Sigmoid colon (tissue), 7 donors: ENCODE data around the gene PHKB. TPM values are rescaled to one million over a fixed set of nuclear protein-coding genes. Genes with fewer than 3 reads are reported as not detected.

Experiments used
- DNase-seq: peaks from one replicate; pipeline ENCODE4 v3.0.0-alpha.2; 2019
- H3K27ac ChIP-seq, 4 donors: fragments of 200-600 bp; sonication (generic); one replicate each; pipeline ENCODE4 v1.5.1; 2016 to 2019; ENCODE audit warnings: mild to moderate bottlenecking in 1 of 4
- H3K27me3 ChIP-seq, 3 donors: fragments of 200-600 bp; sonication (generic); one replicate each; pipeline ENCODE4 v1.5.1; 2019; ENCODE audit warnings: mild to moderate bottlenecking in 1 of 3
- H3K36me3 ChIP-seq, 4 donors: fragments of 200-600 bp; sonication (generic); one replicate each; pipeline ENCODE4 v1.5.1; 2016 to 2019
- H3K4me1 ChIP-seq, 4 donors: fragments of 200-600 bp; sonication (generic); one replicate each; pipeline ENCODE4 v1.5.1; 2017 to 2019
- H3K4me3 ChIP-seq, 4 donors: fragments of 200-600 bp; sonication (generic); one replicate each; pipeline ENCODE4 v1.5.1; 2017 to 2019; ENCODE audit warnings: mild to moderate bottlenecking in 2 of 4, moderate library complexity in 1 of 4
- H3K9me3 ChIP-seq, 4 donors: fragments of 200-600 bp in 3 of 4; sonication (generic) in 3 of 4; one replicate each; pipeline versions ENCODE4 v1.5.1 to v1.6.1; 2013 to 2019
- EP300 ChIP-seq, 4 donors: sonication (generic); formaldehyde crosslinking; IDR thresholded peaks; one replicate each; pipeline ENCODE4 v1.6.1; 2017; ENCODE audit warnings: antibody characterized with exemption in 4 of 4
- POLR2A ChIP-seq, 2 donors: fragments of 450-650 bp; IDR thresholded peaks; one replicate each; pipeline ENCODE4 v1.6.1; 2016; ENCODE audit warnings: antibody characterized with exemption in 2 of 2, mild to moderate bottlenecking in 2 of 2, moderate library complexity in 2 of 2
- POLR2AphosphoS5 ChIP-seq, 4 donors: sonication (generic); formaldehyde crosslinking; IDR thresholded peaks; one replicate each; pipeline ENCODE4 v1.6.1; 2017; ENCODE audit warnings: antibody characterized with exemption in 4 of 4
- WGBS, 2 donors: extraction: QIAGEN DNeasy Blood & Tissue Kit; methylation state at CpG; one replicate each; pipeline ENCODE4 v1.1.7; 2013; 5-methylcytosine and 5-hydroxymethylcytosine counted together
- intact Hi-C: fragments of 100-400 bp; cut with DNase I; formaldehyde crosslinking; loops from one replicate; pipeline ENCODE4 v1.15.1; 2023
- polyA plus RNA-seq, 3 donors: library from polyadenylated mRNA; stranded (reverse); fragments of 200-250 nt; gene quantifications; one replicate each; pipeline ENCODE4 v1.2.3, GENCODE V29; 2013
- total RNA-seq, 4 donors: library from RNA; depleted of rRNA; stranded (reverse); fragments of >200 nt; gene quantifications; one replicate each; pipeline ENCODE4 v1.1.0, GENCODE V29; 2016
- TF ChIP-seq, protein P1 (sequence below), 4 experiments: fragments of 450-650 bp in 3 of 4; fragments of 200-600 bp in 1 of 4; IDR thresholded peaks; one replicate each; pipeline ENCODE4 v1.5.1; 2016 to 2019; ENCODE audit warnings: antibody characterized with exemption in 4 of 4, mild to moderate bottlenecking in 3 of 4, moderate library complexity in 2 of 4
- donor health status: healthy with polysubstance abuse.
- donor health status: Bipolar disorder and iron deficiency.
- donor health status: healthy.

PHKB gene
- total and polyA plus RNA-seq, 7 donors = 24.6 to 95.6 (median 60.5) TPM

DNA sequence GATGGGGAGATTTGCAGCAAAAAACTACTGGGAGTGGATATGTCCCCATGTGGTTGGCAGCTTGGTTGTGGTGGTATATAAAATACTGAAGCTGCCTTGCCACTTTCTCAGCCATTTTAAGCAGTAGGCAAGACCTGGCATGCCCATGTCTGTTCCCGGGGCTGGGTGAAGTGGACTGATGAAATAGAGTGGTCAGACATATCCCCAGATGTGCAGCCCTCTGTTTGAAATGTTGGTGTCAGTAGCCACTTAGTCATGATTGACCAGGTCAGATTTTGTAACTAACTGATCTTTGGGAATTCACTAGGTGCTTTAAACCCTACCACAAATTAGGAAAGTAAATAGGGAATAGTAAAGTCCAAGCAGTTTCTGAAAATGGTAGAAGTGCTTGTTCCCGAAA, 151.6 kb downstream of the PHKB start:
- H3K27me3 ChIP-seq = no peaks in the 10 kb centered on the region
- 97 to 99% methylated on average over 2 of the region's 2 CpGs for WGBS, 2 donors
- TF ChIP-seq POLR2A (IDR thresholded peaks at IDR 0.05) = no peak
- TF ChIP-seq EP300 (IDR thresholded peaks at IDR 0.05) = no peak
- TF ChIP-seq, protein P1, sequence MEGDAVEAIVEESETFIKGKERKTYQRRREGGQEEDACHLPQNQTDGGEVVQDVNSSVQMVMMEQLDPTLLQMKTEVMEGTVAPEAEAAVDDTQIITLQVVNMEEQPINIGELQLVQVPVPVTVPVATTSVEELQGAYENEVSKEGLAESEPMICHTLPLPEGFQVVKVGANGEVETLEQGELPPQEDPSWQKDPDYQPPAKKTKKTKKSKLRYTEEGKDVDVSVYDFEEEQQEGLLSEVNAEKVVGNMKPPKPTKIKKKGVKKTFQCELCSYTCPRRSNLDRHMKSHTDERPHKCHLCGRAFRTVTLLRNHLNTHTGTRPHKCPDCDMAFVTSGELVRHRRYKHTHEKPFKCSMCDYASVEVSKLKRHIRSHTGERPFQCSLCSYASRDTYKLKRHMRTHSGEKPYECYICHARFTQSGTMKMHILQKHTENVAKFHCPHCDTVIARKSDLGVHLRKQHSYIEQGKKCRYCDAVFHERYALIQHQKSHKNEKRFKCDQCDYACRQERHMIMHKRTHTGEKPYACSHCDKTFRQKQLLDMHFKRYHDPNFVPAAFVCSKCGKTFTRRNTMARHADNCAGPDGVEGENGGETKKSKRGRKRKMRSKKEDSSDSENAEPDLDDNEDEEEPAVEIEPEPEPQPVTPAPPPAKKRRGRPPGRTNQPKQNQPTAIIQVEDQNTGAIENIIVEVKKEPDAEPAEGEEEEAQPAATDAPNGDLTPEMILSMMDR (IDR thresholded peaks at IDR 0.05) = no peak
- TF ChIP-seq POLR2AphosphoS5 (IDR thresholded peaks at IDR 0.05) = no peak
- H3K36me3 ChIP-seq = peaks cover 0 to 9% (median 5%) of the 10 kb centered on the region in 4 donors
- H3K27ac ChIP-seq = no peak overlapping the region
- no peaks in the 10 kb centered on the region for H3K9me3 ChIP-seq
- no peak overlapping the region for H3K4me3 ChIP-seq
- H3K4me1 ChIP-seq = peaks cover 0 to 6% (median 3%) of the 10 kb centered on the region in 4 donors
- no peak for DNase-seq
- intact Hi-C loops = no loop called here

DNA sequence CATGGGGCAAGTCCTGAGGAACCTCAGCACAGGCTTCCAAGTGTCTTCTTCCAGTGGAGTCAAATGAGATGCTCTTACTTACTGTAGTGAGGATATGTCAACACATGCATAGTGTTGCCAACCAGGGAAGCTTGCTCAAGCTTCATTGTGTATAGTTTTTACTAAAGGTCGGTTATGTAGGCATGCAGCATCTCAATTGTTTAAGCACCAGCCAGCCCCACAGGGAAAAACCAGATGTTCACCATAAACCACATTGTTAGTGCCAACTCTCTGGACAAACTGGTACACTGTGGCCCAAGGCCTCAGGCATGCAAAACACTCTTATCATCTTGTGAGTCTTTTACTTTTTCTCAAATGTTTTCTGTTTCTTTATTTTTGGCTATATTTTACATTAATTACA, 152.1 kb downstream of the PHKB start:
- H3K4me3 ChIP-seq = no peak overlapping the region
- intact Hi-C loops = no loop called here
- no peaks in the 10 kb centered on the region for H3K9me3 ChIP-seq
- peaks cover 0 to 11% (median 7%) of the 10 kb centered on the region in 4 donors for H3K4me1 ChIP-seq
- no peaks in the 10 kb centered on the region for H3K27me3 ChIP-seq
- H3K27ac ChIP-seq = no peak overlapping the region
- WGBS, 2 donors = 82 to 84% methylated on average over 1 of the region's 1 CpG
- no peak for DNase-seq
- H3K36me3 ChIP-seq = peaks cover 0 to 9% (median 5%) of the 10 kb centered on the region in 4 donors
- TF ChIP-seq POLR2AphosphoS5 (IDR thresholded peaks at IDR 0.05) = no peak
- TF ChIP-seq EP300 (IDR thresholded peaks at IDR 0.05) = no peak
- no peak for TF ChIP-seq POLR2A (IDR thresholded peaks at IDR 0.05)
- TF ChIP-seq, protein P1 (IDR thresholded peaks at IDR 0.05) = no peak

GRCh38 chr16:47617732-47618131, 156.6 kb downstream of the PHKB start:
- no peaks in the 10 kb centered on the region for H3K9me3 ChIP-seq
- H3K4me1 ChIP-seq = peaks cover 0 to 11% (median 7%) of the 10 kb centered on the region in 4 donors
- TF ChIP-seq POLR2AphosphoS5 (IDR thresholded peaks at IDR 0.05) (no peak), EP300 (IDR thresholded peaks at IDR 0.05) (no peak), POLR2A (IDR thresholded peaks at IDR 0.05) (no peak)
- TF ChIP-seq, protein P1 (IDR thresholded peaks at IDR 0.05) = no peak
- intact Hi-C loops = no loop called here
- H3K4me3 ChIP-seq = no peak overlapping the region
- 95 to 98% methylated on average over 3 of the region's 3 CpGs for WGBS, 2 donors
- no peak overlapping the region for H3K27ac ChIP-seq
- DNase-seq = no peak
- H3K27me3 ChIP-seq = no peaks in the 10 kb centered on the region
- no peaks in the 10 kb centered on the region for H3K36me3 ChIP-seq

DNA sequence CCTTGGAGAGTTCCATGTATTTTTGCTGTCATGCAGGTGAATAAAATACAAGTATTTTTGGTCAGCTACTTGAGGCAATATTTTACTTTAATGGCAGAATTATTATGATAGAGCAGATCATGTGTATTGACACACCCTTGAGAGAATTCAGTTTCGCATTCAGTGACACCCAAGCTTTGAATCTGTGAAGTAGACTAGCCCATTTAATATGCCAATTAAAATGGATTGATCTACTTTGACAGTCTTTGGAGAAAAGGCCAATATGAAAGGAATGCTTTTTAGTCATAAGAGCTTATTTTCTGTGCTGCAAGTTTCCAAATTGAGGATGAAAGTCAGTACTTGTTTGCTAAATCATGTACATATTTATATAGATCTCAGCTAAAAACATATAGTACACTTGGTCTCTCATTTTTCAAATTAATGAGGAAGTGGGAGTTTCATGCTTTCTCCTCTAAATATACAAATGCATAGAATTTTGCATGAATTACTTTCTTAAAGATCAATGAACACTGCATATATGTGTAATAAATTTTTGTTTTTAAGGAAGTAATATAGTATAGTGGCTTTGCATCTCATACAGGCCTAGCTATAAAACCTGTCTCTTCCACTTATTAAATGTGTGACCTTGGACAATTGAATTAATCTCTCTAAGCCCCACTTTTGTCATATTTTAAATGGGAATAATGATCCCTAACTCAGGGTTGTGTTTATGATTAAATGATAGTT, 161.5 kb downstream of the PHKB start:
- WGBS, 2 donors = 82 to 94% methylated on average over 1 of the region's 1 CpG

More for the DNA sequence above, 161.5 kb downstream of the PHKB start:
- no peaks in the 10 kb centered on the region for H3K27me3 ChIP-seq
- TF ChIP-seq POLR2A (IDR thresholded peaks at IDR 0.05) = no peak
- TF ChIP-seq, protein P1 (IDR thresholded peaks at IDR 0.05) = no peak
- TF ChIP-seq EP300 (IDR thresholded peaks at IDR 0.05) = no peak
- TF ChIP-seq POLR2AphosphoS5 (IDR thresholded peaks at IDR 0.05) = no peak
- intact Hi-C loops = no loop called here
- no peak overlapping the region for H3K4me3 ChIP-seq
- no peaks in the 10 kb centered on the region for H3K9me3 ChIP-seq
- peaks cover 0 to 6% (median 5%) of the 10 kb centered on the region in 4 donors for H3K4me1 ChIP-seq
- no peaks in the 10 kb centered on the region for H3K36me3 ChIP-seq
- DNase-seq = no peak
- H3K27ac ChIP-seq = no peak overlapping the region
